GM21737 (cell line): ENCODE results near the gene TAAR1.
"Not testable (repeated sequence)": the region's sequence is repeated elsewhere in the genome, so short reads cannot be mapped to it uniquely, and the experiment has no call there.

Experiments used
- ATAC-seq: cut with Tn5 transposase; IDR thresholded peaks from one replicate; pipeline ENCODE4 v1.9.1; 2021; ENCODE audit warnings: mild to moderate bottlenecking, moderate library complexity; ENCODE audit not compliant: unreplicated experiment

TAAR1 gene

DNA sequence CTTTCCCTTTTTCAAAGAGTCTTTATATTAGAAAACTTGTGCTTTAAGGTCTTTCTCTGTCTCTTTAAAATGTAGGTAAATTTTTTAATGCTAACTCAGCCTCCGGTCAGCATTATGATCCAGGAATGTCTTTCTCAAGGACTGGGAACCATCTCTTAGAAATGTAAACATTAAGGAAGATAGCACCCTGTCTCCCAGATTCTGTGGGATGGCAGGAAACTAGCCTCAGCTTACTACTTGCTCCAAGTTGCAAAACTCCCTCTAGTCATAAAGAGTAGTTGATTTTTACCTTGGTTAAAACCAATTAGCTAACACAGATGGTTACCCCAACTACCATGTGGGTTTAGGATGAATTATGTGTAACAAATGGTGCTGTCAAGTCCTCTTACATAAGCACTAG is 4.7 kb upstream of the TAAR1 start:
- no peak for ATAC-seq

- no peak for ATAC-seq
These were observed 2.9 kb upstream of the TAAR1 start for GRCh38 chr6:132661906-132662305.

DNA sequence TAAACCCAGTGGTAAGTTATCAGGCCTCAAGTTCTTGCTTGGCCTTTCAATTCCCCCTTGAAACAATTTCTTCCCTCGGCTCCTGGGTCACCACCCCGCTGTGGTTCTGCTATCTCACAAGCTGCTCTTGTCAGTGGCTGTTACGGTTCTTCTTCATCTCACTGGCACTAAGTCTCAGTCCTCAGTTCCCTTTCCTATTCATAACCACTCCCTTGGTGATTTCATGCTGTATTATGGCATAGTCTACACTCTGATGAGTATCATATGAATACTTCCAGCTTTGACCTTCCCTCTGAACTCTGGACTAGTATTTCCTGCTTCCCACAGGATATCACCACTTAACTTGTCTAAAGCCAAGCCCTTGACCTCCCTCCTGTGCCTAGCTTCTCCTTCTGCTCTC is 7.9 kb downstream of the TAAR1 start:
- no peak for ATAC-seq

- no peak for ATAC-seq
These were observed 8.6 kb downstream of the TAAR1 start for GRCh38 chr6:132650429-132650828.

- no peak for ATAC-seq
These were observed 10.2 kb downstream of the TAAR1 start for GRCh38 chr6:132648828-132649227.

GRCh38 chr6:132648356-132648755 is 10.6 kb downstream of the TAAR1 start:
- peak; percentile 69 for ATAC-seq

GRCh38 chr6:132643547-132643946 is 15.4 kb downstream of the TAAR1 start:
- peak; percentile 68 for ATAC-seq

DNA sequence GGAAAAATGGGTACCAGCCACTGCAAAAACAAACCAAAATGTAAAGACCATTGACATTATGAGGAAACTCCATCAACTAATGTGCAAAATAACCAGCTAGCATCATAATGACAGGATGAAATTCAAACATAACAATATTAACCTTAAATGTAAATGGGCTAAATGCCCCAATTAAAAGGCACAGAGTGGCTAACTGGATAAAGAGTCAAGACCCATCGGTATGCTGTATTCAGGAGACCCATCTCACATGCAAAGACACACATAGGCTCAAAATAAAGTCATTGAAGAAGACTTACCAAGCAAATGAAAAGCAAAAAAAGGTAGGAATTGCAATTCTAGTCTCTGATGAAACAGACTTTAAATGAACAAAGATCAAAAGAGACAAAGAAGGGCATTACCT is 21.8 kb downstream of the TAAR1 start:
- not testable (repeated sequence) for ATAC-seq

DNA sequence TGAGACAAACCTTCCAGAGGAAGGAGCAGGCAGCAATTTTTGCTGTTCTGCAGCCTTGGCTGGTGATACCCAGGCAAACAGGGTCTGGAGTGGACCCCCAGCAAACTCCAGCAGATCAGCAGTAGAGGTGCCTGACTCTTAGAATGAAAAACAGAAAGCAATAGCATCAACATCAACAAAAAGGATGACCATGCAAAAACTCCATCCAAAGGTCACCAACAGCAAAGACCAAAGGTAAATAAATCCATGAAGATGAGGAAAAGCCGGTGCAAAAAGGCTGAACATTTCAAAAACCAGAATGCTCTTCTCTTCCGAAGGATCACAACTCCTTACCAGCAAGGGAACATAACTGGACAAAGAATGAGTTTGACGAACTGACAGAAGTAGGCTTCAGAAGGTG is 23.1 kb downstream of the TAAR1 start:
- ATAC-seq, result not testable (repeated sequence)

GRCh38 chr6:132635288-132635687 is 23.7 kb downstream of the TAAR1 start:
- not testable (repeated sequence) for ATAC-seq

DNA sequence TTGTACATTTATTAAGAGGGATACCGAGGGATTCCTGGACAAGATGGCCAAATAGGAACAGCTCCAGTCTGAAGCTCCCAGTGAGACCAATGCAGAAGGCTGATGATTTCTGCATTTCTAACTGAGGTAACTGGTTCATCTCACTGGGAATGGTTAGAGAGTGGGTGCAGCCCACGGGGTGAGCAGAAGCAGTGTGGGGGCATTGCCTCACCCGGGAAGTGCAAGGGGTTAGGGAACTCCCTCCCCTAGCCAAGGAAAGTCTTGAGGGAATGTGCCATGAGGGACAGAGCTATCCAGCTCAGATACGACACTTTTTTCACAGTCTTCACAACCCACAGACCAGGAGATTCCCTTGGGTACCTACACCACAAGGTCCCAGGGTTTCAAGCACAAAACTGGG is 24.2 kb downstream of the TAAR1 start:
- ATAC-seq, result no peak

GRCh38 chr6:132633362-132633761 is 25.6 kb downstream of the TAAR1 start:
- no peak for ATAC-seq

- no peak for ATAC-seq
These were observed 34.8 kb downstream of the TAAR1 start, which contains the start of gene TAAR2 for GRCh38 chr6:132624175-132624574. Gene TAAR2, minus strand, starts transcription at chr6:132624275. Its CDS starts 0 bp downstream, at chr6:132624275.

DNA sequence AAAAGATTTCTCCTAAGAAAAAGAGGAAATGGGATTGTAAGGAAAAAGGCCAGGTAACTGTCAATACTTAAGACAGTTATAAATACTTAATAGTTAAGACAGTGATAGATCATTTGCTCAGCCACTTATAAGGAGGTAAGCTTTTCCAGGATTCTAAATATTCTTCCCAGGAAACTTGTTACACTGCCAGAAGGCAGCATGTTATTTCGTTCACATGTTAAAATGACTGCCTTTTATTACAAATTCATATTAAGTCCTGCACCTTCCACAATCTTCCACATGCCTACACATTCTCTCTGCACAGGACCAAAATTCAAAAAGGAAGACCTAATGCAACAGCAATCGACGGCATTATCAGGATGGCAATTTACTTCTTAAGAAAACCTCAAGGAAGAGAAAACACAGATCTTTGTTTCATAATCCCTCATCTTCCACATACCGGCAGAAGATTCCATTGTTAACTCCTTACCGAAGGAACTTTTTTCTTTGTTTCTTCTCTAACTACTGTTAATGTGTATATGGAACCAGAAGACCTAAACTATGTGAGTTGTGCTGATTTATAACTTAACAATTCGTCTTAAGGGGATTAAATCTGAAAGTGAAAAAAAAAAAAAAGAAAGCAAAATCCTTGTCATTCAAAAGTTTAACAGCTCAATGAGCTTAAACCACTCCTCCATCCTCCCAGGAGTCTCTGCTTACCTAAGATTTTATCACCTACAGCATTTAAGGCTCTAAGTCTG is 35.7 kb downstream of the TAAR1 start:
- ATAC-seq, result no peak

- no peak for ATAC-seq
These were observed 42.3 kb downstream of the TAAR1 start for GRCh38 chr6:132616677-132617076.

DNA sequence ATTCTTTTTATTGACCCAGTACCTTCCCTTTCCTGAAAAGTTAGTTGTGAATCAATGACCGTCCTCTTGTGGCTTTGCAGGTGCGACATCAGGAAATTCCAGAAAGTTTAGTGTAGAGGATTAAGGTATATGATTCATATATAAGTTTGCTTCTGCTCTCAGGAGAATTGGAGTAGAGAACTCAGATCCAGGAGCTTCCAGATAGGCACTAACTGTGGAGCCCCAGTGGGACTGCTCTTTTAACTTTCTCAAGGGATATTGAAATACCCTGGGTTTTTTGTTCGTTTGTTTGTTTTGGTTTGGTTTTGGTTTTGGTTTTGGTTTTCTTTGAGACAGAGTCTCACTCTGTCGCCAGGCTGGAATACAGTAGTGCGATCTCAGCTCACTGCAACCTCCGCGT is 44.4 kb downstream of the TAAR1 start:
- no peak for ATAC-seq

DNA sequence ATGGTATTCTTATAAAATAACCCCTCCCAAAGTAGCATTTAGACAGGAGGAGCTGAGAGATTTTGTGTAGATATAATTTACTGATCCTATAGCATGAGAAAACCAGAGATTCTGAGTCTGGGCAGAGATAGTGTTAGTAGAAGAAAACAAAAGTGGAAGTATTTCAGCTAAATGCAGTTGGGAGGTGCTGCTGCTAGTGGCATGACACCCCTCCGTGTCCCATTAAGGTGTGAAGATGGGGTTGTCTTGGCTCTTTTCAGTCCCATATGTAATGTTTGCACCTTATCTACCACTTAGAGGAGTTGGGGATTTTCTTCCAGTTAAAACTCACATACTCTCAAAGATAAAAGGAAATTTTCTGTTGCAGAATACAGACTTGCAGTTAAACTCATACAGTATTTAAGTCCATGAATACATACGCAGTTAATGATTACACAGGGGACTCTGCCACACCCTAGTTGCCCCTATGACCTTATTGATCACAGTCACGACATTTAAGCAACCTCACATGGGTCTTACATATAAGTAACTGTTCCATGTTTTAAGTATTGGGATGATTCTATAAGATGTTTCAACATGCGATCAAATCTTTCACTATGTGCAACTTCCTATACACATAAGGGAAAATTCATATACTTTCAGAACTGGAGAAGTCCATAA is 46.4 kb downstream of the TAAR1 start:
- ATAC-seq, result no peak

DNA sequence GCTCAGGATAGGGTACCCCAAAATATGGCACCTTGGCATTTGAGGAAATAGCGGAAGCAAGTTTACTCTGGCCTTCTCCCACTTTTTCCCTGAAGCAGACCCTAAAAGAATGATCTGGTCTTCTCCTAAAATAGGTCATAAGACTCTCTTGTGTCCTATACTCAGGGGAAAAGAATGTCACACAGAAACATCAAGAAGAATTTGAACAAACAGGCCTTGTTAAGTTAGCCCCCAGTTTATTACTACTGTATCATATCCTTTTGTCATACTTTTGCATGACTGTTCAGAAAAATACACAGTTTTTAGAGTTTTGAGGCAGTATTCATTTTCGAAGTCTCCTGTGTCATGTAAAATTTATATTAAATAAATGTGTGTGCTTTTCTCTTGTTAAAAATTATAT is 47.4 kb downstream of the TAAR1 start:
- ATAC-seq, result no peak

DNA sequence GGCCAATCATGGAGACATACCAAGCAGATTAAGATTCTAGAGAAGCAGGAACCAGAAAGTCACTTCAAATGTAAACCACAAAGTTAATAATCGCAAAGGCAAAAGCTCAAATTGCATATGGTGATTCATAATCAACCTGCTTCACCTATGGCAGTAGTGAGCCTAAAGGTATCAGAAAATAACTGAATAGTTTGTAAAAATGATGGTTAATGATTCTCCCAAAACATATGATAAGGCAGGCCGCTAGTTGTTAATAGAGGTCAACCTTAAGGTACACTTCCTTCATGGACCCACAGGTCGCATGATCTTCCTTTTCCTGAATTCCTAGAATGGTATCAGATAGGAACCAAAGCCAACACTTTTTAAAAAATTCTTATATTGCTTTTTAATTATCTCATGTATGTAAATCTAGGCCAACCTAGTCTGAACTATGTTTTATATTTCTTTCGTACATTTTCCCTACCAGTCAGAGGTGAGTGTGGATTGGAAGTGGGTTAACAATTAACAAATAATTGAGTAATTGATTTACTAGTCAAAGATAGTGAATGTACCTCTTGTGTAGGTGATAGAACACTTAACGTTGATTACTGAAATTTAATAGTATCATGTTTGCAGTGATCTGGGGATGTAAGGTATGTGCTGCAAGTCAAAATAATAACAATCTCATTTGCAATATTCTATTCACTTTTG is 51.3 kb downstream of the TAAR1 start:
- peak; percentile 58 for ATAC-seq

DNA sequence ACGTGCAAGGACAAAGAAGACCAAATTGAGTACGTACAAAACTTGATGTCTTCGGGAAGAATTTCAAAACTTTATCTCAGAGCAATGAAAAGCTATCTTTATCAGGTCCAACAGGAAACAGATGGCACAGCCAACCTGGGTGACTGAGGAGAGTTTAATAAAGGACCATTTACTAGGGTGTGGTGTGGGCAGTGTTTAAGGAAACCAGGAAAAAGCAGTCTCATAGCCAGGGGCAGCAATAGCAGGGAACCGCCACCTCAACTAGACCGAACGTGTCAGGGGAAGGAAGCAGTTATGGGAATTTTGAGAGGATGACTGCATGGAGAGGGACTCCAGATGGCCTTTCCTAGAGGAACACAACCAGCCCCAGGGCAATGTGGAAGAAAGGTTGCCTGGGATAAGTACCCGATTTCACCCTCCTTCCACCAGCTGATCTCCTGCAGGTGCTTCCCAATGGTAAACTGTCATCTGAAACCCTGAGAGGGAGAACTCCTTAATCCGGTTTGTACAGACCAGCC is 54.3 kb downstream of the TAAR1 start:
- ATAC-seq, result no peak

DNA sequence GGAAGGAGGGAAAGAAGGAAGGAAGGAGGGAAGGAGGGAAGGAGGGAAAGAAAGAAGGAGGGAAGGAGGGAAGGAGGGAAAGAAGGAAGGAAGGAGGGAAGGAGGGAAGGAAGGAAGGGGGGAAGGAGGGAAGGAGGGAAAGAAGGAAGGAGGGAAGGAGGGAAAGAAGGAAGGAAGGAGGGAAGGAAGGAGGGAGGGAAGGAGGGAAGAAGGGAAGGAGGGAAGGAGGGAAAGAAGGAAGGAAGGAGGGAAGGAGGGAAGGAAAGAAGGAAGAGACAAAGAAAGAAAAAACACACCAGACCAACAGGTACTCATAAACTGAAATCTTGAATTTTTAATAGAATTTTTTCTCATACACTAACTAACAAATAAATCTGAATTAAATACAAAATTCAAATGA is 58.1 kb downstream of the TAAR1 start:
- not testable (repeated sequence) for ATAC-seq

GRCh38 chr6:132598473-132598872 is 60.5 kb downstream of the TAAR1 start:
- peak; percentile 52 for ATAC-seq
